ENCODE measurements around the gene SALL2. TPM values are rescaled to one million over a fixed set of nuclear protein-coding genes. Genes with fewer than 3 reads are reported as not detected.

Gene SALL2
- total RNA-seq, 1 donor from 2014 or later: 75.8 TPM

GRCh38 chr14:21533294-21533693 is 7.1 kb upstream of the SALL2 start:
- peaks cover 30% of the 10 kb centered on the region for H3K4me1 Mint-ChIP-seq (ENCODE audit: unreplicated experiment)
- H3K9me3 Mint-ChIP-seq: no peaks in the 10 kb centered on the region
- TF ChIP-seq CTCF (conservative IDR thresholded peaks at IDR 0.05): no peak
- no peak overlapping the region for H3K27ac Mint-ChIP-seq
- peaks cover 39% of the 10 kb centered on the region for H3K27me3 Mint-ChIP-seq
- DNase-seq (ENCODE audit: extremely low spot score, unreplicated experiment): no peak
- H3K36me3 Mint-ChIP-seq: no peaks in the 10 kb centered on the region
- H3K4me3 Mint-ChIP-seq: no peak overlapping the region

GRCh38 chr14:21529515-21529914 is 3.4 kb upstream of the SALL2 start:
- H3K36me3 Mint-ChIP-seq: no peaks in the 10 kb centered on the region
- peaks cover 11% of the 10 kb centered on the region for H3K27me3 Mint-ChIP-seq
- TF ChIP-seq CTCF (conservative IDR thresholded peaks at IDR 0.05): no peak
- H3K27ac Mint-ChIP-seq: no peak overlapping the region
- H3K9me3 Mint-ChIP-seq: no peaks in the 10 kb centered on the region
- DNase-seq (ENCODE audit: extremely low spot score, unreplicated experiment): no peak
- H3K4me3 Mint-ChIP-seq: no peak overlapping the region
- H3K4me1 Mint-ChIP-seq (ENCODE audit: unreplicated experiment): peaks cover 27% of the 10 kb centered on the region

- no peak for DNase-seq (ENCODE audit: extremely low spot score, unreplicated experiment)
- peaks cover 23% of the 10 kb centered on the region for H3K4me1 Mint-ChIP-seq (ENCODE audit: unreplicated experiment)
- H3K9me3 Mint-ChIP-seq: no peaks in the 10 kb centered on the region
- H3K27me3 Mint-ChIP-seq: peaks cover 5% of the 10 kb centered on the region
- no peaks in the 10 kb centered on the region for H3K36me3 Mint-ChIP-seq
- TF ChIP-seq CTCF (conservative IDR thresholded peaks at IDR 0.05): no peak
- peak overlapping the region; percentile 60 for H3K4me3 Mint-ChIP-seq
- peak overlapping the region; percentile 70 for H3K27ac Mint-ChIP-seq
Observed at GRCh38 chr14:21528381-21529348, 2.5 kb upstream of the SALL2 start.

- no peaks in the 10 kb centered on the region for H3K9me3 Mint-ChIP-seq
- no peak for TF ChIP-seq CTCF (conservative IDR thresholded peaks at IDR 0.05)
- no peak for DNase-seq (ENCODE audit: extremely low spot score, unreplicated experiment)
- H3K4me1 Mint-ChIP-seq (ENCODE audit: unreplicated experiment): peaks cover 21% of the 10 kb centered on the region
- peak overlapping the region; percentile 96 for H3K4me3 Mint-ChIP-seq
- no peaks in the 10 kb centered on the region for H3K27me3 Mint-ChIP-seq
- H3K27ac Mint-ChIP-seq: peak overlapping the region; percentile 75
- peaks cover 10% of the 10 kb centered on the region for H3K36me3 Mint-ChIP-seq
Observed at GRCh38 chr14:21527318-21527679, 1.2 kb upstream of the SALL2 start.

GRCh38 chr14:21526672-21527317 is 649 bp upstream of the SALL2 start:
- Mint-ChIP-seq H3K36me3 (peaks cover 13% of the 10 kb centered on the region), H3K27me3 (no peaks in the 10 kb centered on the region), H3K4me1 (ENCODE audit: unreplicated experiment) (peaks cover 25% of the 10 kb centered on the region), H3K27ac (peak overlapping the region; percentile 75), H3K9me3 (no peaks in the 10 kb centered on the region), H3K4me3 (peak overlapping the region; percentile 96)
- no peak for DNase-seq (ENCODE audit: extremely low spot score, unreplicated experiment)
- TF ChIP-seq CTCF (conservative IDR thresholded peaks at IDR 0.05): no peak
